SKM-1 treated with dmso at 0.1 percent for 144 hours (cell line): ENCODE data around the gene DNAJB6.

Experiments used
- DNase-seq: peaks from one replicate; lab custom pipeline; 2025; ENCODE audit not compliant: unreplicated experiment; lab: John Stamatoyannopoulos, UW

The DNAJB6 gene

GRCh38 chr7:157407512-157408257, 70.9 kb downstream of the DNAJB6 start:
- DNase-seq: no peak

DNA sequence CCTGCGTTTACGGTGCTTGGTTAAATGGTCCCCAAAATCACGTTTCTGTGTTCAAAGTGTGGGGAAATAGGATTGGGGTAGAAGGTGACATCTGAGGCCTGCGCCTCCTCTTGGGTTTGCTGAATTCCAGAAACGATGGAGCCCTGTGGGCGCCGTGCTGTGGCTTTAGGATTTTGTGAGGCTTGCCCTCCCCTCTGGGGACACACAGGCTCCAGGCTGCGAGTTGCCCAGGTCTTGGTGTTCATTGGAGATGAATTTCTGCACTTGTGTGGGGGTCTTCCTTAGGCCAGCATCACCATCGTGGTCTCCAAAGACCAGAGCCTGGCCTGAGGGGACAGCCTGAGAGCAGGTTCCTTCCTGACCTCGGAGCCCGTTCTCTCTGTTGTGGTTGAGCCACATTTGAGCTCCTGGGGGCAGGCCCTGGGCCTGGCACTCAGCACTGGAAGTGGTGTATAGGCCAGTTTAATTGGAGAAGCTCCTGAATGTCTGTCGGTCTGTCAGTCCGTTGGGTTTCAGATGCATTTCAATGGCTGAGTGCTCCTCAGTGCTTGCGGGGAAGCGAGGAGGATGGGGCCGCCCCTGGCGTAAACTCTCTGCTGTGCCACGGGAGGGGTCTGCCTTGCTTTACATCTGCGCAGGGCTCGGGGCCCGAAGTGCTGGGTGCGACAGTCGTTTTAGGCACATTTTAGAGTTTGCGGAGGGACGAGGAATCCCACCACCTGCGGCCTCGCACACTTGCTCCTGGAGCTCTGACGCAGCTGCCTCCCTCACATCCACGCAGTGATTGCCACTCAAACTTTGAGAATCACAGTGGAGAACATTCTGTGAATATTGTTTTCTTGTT, 71.7 kb downstream of the DNAJB6 start:
- no peak for DNase-seq

GRCh38 chr7:157409149-157409752, 72.4 kb downstream of the DNAJB6 start:
- no peak for DNase-seq

DNA sequence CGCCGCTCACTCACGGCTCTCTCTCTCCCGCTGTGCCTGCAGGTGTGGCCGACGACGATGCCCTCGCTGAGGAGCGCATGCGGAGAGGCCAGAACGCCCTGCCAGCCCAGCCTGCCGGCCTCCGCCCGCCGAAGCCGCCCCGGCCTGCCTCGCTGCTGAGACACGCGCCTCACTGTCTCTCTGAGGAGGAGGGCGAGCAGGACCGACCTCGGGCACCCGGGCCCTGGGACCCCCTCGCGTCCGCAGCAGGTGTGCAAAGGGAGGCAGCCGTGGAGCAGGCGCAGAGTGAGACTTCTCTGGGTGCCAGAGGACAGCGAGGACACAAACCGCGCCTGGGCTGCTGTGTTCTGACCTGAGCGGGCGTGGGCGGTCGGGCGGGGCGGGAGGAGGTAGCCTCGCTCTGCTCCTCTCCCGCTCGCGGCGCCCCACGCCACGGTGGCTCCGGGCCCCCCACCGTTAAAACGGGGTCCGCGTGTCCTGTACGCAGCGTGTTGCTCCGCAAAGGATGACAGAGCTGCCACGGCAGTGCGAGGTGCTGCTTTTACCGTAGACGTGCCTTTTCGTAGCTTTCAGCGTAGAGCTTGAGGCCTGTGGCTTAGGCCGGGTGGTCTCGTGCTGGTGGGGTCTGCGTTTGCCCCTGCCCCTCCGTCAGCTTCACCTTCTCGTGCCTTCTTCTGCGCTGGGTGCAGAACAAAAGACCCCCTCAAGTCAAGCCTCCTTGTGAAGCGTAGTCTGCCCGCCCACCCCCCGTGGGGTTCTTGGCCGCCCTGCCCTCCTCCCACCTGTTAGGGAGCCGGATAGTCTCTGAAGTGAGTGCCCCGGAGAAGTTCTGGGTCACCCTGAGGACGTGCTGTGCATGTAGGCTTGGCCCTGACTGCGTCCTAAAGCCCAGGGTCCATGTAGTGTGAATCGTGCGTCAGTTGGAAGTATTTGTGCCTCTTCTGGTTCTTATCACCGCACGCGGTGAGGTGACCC, 73.2 kb downstream of the DNAJB6 start:
- no peak for DNase-seq

DNA sequence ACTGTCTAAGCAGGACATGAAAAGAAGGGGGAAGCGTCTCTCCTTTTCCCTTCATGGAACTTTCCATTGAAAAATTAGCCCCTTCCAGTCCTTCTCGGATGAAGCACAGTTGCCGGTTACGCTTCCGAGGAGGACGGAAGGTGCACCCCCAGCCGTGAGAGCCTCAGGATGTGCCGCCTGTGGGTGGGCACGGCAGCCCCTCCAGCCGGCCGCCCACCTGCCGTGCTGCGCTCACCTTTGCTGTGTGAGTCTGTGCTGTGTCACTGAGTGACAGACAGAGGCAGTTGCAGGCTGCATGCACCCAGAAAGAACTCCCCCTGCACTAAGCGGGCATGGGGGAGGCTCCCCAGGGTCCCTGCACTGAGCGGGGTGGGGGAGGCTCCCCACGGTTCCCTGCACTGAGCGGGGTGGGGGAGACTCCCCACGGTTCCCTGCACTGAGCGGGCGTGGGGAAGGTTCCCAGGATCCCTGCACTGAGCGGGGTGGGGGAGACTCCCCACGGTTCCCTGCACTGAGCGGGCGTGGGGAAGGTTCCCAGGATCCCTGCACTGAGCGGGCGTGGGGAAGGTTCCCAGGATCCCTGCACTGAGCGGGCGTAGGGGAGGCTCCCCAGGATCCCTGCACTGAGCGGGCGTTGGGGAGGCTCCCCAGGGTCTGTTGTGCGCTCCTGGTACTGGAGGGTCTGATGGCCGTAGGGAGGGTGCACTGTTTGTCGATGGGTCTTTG, 74.2 kb downstream of the DNAJB6 start:
- DNase-seq: no peak

GRCh38 chr7:157411580-157411979, 74.8 kb downstream of the DNAJB6 start:
- DNase-seq: no peak

DNA sequence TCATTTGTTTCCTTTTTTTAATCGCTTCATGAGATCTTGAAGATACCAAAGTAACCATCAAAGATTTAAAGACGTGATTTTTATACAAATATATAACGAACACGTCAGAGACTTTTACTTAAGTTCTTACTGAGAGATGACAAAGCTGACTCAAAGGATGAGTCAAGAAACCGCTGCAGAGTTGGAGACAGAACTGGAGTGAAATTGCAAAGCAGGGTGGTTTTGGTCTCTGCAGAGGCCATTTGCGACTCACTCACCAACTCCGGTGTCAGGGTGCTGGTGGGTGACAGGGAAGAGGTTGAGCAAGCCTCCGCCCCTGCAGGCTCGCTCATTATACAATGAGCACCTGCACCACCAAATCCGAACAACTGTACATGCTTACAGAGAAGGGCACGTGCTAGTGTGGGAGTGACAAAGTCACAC, 75.2 kb downstream of the DNAJB6 start:
- DNase-seq: no peak

DNA sequence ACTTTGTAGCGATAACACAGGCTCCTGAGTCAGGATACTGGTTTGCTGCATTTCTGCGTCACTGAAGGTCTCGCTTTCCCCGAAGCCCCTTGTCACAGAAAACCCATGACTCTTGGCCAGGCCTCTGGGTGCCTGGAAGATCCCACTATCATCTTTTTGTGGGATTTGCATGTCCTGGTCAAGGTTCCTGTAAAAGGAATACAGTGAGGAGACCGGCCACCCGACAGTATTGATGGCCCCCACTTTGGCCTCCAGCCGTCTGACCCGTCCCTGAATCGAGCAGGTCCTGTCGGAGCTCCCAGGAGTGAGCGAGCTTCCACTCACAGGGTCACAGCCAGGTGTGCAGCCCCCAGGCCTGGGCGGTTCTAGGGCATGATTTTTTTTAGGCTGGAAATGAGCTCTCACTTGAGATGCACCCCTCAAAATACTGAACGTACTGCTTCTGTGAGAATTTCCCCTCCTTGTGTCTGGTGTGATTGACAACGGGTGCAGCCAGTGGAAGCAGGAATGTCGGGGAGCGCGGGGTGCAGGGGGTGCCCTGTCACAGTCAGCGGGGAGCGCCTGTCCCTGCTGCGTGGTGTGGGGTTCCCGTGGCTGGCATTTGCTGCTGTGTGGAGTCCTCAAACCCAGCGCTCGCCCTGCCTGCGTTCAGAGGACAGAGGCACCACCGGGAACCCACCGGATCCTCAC, 75.8 kb downstream of the DNAJB6 start:
- no peak for DNase-seq

GRCh38 chr7:157413881-157414701, 77.3 kb downstream of the DNAJB6 start:
- no peak for DNase-seq

DNA sequence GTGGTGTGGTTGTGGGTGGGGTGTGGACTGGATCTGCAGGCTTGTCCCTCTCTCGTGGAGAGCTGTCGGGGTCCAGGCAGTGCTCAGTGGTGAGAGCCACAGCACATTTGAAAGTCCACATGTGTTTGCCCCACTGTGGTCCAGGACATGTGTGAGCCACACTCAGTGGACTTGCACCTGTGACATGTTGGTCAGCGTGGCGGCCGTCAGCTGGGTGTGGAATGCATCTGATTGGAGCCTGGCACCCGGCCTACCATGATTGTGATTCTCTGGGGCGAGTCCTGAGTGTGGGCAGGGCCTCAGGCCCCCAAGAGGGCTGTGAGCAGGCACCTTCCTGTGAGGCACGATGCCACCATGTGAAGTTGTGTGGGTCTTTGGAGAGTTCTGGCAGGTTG, 77.9 kb downstream of the DNAJB6 start:
- no peak for DNase-seq

DNA sequence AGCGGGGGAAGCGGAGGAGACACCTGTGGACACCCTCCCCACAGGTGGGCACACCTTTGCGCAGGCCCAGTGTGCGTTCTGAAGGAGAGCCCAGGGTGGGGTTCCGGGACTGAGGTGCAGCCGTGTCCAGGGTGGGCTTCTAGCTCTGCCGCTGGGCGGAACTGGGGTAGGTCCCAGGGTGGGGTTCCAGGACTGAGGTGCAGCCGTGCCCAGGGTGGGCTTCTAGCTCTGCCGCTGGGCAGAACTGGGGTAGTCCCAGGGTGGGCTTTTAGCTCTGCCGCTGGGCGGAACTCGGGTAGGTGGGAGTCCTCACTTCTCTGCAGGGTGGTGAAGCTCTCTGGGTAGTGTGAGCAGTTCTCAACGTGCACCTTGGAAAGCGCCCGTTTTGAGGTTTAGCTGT, 78.7 kb downstream of the DNAJB6 start:
- no peak for DNase-seq

- DNase-seq: no peak
Observed at GRCh38 chr7:157416011-157416410, 79.2 kb downstream of the DNAJB6 start.

DNA sequence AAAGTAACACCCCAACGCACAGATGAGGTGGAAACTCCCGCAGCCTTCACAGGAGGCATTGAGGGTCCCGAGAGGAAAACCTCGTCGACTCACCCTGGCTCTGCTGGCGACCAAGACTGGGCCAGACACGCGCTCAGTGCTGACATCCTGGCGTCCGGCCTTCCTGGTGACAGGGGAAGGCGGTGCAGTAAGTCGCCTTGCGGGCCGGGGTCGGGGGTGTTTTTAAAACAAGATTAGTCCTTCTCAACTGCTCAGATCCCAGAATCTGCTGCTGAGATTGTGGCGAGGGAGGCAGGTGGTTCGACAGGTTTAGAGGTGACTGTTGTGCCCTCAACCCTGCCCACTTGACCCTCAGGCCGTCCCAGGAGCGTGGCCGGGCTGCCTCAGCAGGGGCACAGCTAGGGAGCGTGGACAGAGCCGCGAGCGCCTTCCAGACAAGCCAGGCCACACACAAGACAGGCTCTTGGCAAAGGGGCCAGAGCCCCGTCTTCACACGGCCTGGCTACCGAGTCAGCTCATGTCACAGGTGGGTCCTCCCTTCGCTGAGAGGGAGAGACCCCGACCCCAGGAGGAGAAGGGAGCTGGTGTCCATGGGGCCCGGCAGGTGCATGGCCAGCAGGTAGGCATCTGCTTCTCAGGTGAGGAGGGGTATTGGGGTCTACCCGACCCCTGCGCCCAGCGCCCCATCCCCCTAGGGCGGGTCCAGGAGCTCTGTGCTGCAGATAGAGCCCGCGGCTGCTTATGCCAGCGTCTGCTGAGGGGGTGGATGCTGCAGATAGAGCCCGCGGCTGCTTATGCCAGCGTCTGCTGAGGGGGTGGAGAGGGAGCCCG, 81.6 kb downstream of the DNAJB6 start:
- no peak for DNase-seq

DNA sequence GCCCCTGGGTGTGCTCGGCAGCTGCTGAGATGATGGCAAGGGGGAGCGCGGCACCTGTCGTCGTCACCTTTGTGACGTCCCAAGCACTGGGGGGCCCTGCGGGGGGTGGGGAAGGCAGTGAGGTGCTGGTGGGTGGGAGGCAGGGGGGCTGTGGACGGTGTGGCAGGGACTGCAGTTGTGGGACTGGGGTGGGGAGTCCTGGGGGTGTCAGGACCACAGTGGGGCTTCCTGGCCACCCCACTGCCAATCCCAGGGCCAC, 82.2 kb downstream of the DNAJB6 start:
- DNase-seq: no peak

- no peak for DNase-seq
Observed at GRCh38 chr7:157422279-157422678, 85.5 kb downstream of the DNAJB6 start.

DNA sequence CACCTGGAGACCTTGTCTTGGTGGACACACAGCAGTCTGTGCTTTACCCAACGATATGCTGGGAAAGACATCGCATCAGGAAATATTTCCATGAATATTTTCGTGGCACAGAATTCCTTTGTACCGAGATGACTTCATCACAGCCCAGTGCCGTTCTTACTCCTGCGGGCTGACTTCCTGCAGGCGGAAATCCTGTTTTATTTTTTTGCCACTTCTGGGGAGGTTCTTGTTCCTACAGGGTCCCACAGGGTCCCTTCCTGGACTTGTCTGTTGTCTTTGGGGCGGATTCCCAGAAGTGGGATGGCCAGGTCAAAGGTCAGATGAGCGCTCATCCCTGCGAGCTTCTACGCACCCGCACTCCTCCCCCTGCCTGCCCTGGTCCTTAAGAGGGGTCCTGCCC, 86.5 kb downstream of the DNAJB6 start:
- DNase-seq: no peak

DNA sequence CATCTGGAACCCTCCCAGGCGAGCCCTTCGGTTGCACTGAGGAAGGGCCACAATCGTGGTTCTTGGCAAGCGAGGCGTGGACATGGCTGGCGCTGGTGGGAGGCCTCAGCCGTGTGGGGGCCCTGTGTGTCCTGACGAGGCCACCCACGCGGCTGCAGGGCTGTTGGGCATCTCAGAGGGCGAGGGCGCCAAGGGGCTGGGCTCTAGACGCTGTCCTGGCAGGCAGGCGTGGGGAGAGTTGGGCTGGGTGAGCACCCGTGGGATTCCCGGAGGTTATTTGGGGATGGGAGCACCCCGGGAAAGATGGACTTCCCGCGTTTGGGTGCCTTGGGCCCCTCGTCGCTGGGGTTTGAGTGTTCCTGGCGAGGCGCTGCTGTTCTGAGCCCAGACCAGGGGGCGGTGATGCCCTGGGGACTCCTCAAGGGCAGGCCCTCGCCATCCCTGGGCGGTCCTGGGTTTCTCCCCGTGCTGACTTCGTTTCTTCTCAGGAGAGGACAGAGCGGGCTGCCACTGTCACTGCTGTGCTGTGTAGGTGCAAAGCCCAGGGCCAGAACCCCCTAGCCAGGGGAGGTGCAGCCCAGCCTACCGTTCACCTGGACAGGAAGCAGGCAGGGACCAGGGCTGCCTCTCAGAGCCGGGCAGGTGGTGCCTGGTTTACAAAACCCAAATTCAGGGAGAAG, 87.2 kb downstream of the DNAJB6 start:
- DNase-seq: no peak
